GM21390 (cell line): Measurements from ENCODE around the gene TDO2.
"Not testable (repeated sequence)": the region's sequence is repeated elsewhere in the genome, so short reads cannot be mapped to it uniquely, and the experiment has no call there.

Experiments used
- ATAC-seq: cut with Tn5 transposase; IDR thresholded peaks from one replicate; pipeline ENCODE4 v1.9.1; 2021; ENCODE audit not compliant: unreplicated experiment

TDO2 gene

GRCh38 chr4:155903453-155903852 lies at the start of gene TDO2:
TDO2 (plus strand) TSS chr4:155903696; CDS start chr4:155903759, 63 bp downstream.
- ATAC-seq = no peak

GRCh38 chr4:155854582-155855226 lies 48.8 kb upstream of the TDO2 start:
- no peak for ATAC-seq

- no peak for ATAC-seq
Measured at GRCh38 chr4:155855897-155856296, 47.6 kb upstream of the TDO2 start.

- no peak for ATAC-seq
Measured at GRCh38 chr4:155866177-155866576, 37.3 kb upstream of the TDO2 start, which contains the start of gene ASIC5. ASIC5 (minus strand) TSS chr4:155866277; CDS start chr4:155866226, 51 bp downstream.

GRCh38 chr4:155875878-155876277 lies 27.6 kb upstream of the TDO2 start:
- ATAC-seq = no peak

GRCh38 chr4:155877971-155878370 lies 25.5 kb upstream of the TDO2 start:
- ATAC-seq = no peak

GRCh38 chr4:155878611-155879010 lies 24.9 kb upstream of the TDO2 start:
- ATAC-seq = no peak

GRCh38 chr4:155879767-155880166 lies 23.7 kb upstream of the TDO2 start:
- ATAC-seq = no peak

GRCh38 chr4:155881555-155881954 lies 21.9 kb upstream of the TDO2 start:
- peak; percentile 68 for ATAC-seq

GRCh38 chr4:155883895-155884294 lies 19.6 kb upstream of the TDO2 start:
- ATAC-seq = no peak

- ATAC-seq = no peak
Measured at GRCh38 chr4:155885666-155886065, 17.8 kb upstream of the TDO2 start.

GRCh38 chr4:155887045-155887444 lies 16.5 kb upstream of the TDO2 start:
- no peak for ATAC-seq

- ATAC-seq = no peak
Measured at GRCh38 chr4:155887847-155888570, 15.5 kb upstream of the TDO2 start.

GRCh38 chr4:155889031-155889793 lies 14.3 kb upstream of the TDO2 start:
- ATAC-seq = peak; percentile 88

- no peak for ATAC-seq
Measured at GRCh38 chr4:155889946-155890345, 13.6 kb upstream of the TDO2 start.

- ATAC-seq = no peak
Measured at GRCh38 chr4:155891058-155891457, 12.4 kb upstream of the TDO2 start.

GRCh38 chr4:155898371-155898770 lies 5.1 kb upstream of the TDO2 start:
- ATAC-seq = not testable (repeated sequence)

- no peak for ATAC-seq
Measured at GRCh38 chr4:155899891-155900290, 3.6 kb upstream of the TDO2 start.

GRCh38 chr4:155900381-155900780 lies 3.1 kb upstream of the TDO2 start:
- ATAC-seq = no peak

GRCh38 chr4:155901013-155901412 lies 2.5 kb upstream of the TDO2 start:
- no peak for ATAC-seq

- ATAC-seq = no peak
Measured at GRCh38 chr4:155904331-155904730, 835 bp downstream of the TDO2 start.
